Stomach (tissue), 9 donors: ENCODE data around the gene GVQW3. TPM values are rescaled to one million over a fixed set of nuclear protein-coding genes. Genes with fewer than 3 reads are reported as not detected.

Experiments
- DNase-seq, 2 donors: peaks; one replicate each; pipeline versions ENCODE4 v3.0.0 to v3.0.0-alpha.2; 2013 to 2019
- H3K27ac ChIP-seq, 5 donors: fragments of 200-600 bp in 4 of 5; sonication (generic) in 4 of 5; one replicate each; pipeline ENCODE4 v1.5.1; 2013 to 2019; ENCODE audit warnings: mild to moderate bottlenecking in 1 of 5, moderate library complexity in 1 of 5
- H3K27me3 ChIP-seq, 3 donors: fragments of 200-600 bp; sonication (generic); one replicate each; pipeline ENCODE4 v1.5.1; 2017 to 2019; ENCODE audit warnings: mixed run types in 1 of 3
- H3K36me3 ChIP-seq, 4 donors: fragments of 200-600 bp; sonication (generic); 1 replicate in 3 of 4; 2 replicates in 1 of 4; pipeline ENCODE4 v1.5.1; 2016 to 2019
- H3K4me1 ChIP-seq, 4 donors: fragments of 200-600 bp; sonication (generic); one replicate each; pipeline ENCODE4 v1.5.1; 2016 to 2019
- H3K4me3 ChIP-seq, 4 donors: fragments of 200-600 bp; sonication (generic) in 3 of 4; one replicate each; pipeline ENCODE4 v1.5.1; 2016 to 2019; ENCODE audit warnings: mild to moderate bottlenecking in 1 of 4
- H3K9me3 ChIP-seq, 4 donors: fragments of 200-600 bp; sonication (generic); one replicate each; pipeline ENCODE4 v1.5.1; 2016 to 2019
- CTCF ChIP-seq, 7 experiments: fragments of 450-650 bp in 4 of 7; fragments of 200-600 bp in 3 of 7; sonication (generic) in 3 of 7; IDR thresholded peaks; one replicate each; pipeline ENCODE4 v1.5.1; 2016 to 2019; ENCODE audit warnings: antibody characterized with exemption in 7 of 7, control low read depth in 2 of 7, mild to moderate bottlenecking in 1 of 7
- EP300 ChIP-seq: sonication (generic); formaldehyde crosslinking; IDR thresholded peaks from one replicate; pipeline ENCODE4 v1.6.1; 2017; ENCODE audit warnings: antibody characterized with exemption
- POLR2A ChIP-seq, 4 donors: fragments of 450-650 bp; IDR thresholded peaks; one replicate each; pipeline ENCODE4 v1.6.1; 2016; ENCODE audit warnings: antibody characterized with exemption in 4 of 4, control low read depth in 2 of 4, mild to moderate bottlenecking in 1 of 4, moderate library complexity in 1 of 4
- POLR2AphosphoS5 ChIP-seq, 3 donors: sonication (generic); formaldehyde crosslinking; IDR thresholded peaks; one replicate each; pipeline ENCODE4 v1.6.1; 2016; ENCODE audit warnings: antibody characterized with exemption in 3 of 3
- WGBS, 5 donors: extraction: QIAGEN DNeasy Blood & Tissue Kit in 3 of 5; methylation state at CpG; one replicate each; pipeline versions ENCODE4 v1.1.5 to v1.1.7; 2013 to 2018; 5-methylcytosine and 5-hydroxymethylcytosine counted together
- intact Hi-C: fragments of 100-400 bp; cut with DNase I; formaldehyde crosslinking; loops from one replicate; pipeline ENCODE4 v1.15.1; 2023; ENCODE audit warnings: low total_unique reads
- polyA plus RNA-seq, 3 donors: library from polyadenylated mRNA; stranded (reverse); fragments of 200-250 nt; gene quantifications; one replicate each; pipeline ENCODE4 v1.2.3, GENCODE V29; 2013
- total RNA-seq, 5 donors: library from RNA; depleted of rRNA; stranded (reverse); fragments of >200 nt; gene quantifications; one replicate each; pipeline versions ENCODE4 v1.1.0 to v1.2.3, GENCODE V29; 2014 to 2016
- donor health status: healthy with polysubstance abuse.
- donor health status: Bipolar disorder and iron deficiency.
- donor health status: healthy.

Gene GVQW3
- total and polyA plus RNA-seq, 8 donors = 0.15 to 24.1 (median 2.0) TPM; not detected in 1

GRCh38 chr11:76348348-76348747 lies 32.8 kb upstream of the GVQW3 start:
- Histone ChIP-seq H3K27me3 (no peaks in the 10 kb centered on the region), H3K9me3 (peaks cover 0 to 2% (median 0%) of the 10 kb centered on the region in 4 donors), H3K27ac (no peak overlapping the region), H3K4me1 (no peaks in the 10 kb centered on the region), H3K36me3 (peaks cover 0 to 46% (median 39%) of the 10 kb centered on the region in 4 donors), H3K4me3 (no peak overlapping the region)
- no peak for TF ChIP-seq CTCF (IDR thresholded peaks at IDR 0.05)
- no peak for TF ChIP-seq POLR2A (IDR thresholded peaks at IDR 0.05)
- TF ChIP-seq POLR2AphosphoS5 (IDR thresholded peaks at IDR 0.05) = no peak
- TF ChIP-seq EP300 = no peak
- DNase-seq = no peak
- WGBS, 5 donors = 77 to 86% (median 84%) methylated on average over 3 of the region's 3 CpGs
- intact Hi-C loops = no loop called here

- no peak for DNase-seq
- intact Hi-C loops = no loop called here
- Histone ChIP-seq H3K4me1 (no peaks in the 10 kb centered on the region), H3K36me3 (peaks cover 18 to 87% (median 80%) of the 10 kb centered on the region in 4 donors), H3K27ac (no peak overlapping the region), H3K27me3 (no peaks in the 10 kb centered on the region), H3K4me3 (no peak overlapping the region), H3K9me3 (peaks cover 0 to 16% (median 9%) of the 10 kb centered on the region in 4 donors)
- TF ChIP-seq POLR2AphosphoS5 (IDR thresholded peaks at IDR 0.05) (no peak), CTCF (IDR thresholded peaks at IDR 0.05) (no peak), EP300 (no peak), POLR2A (IDR thresholded peaks at IDR 0.05) (no peak)
- 89 to 98% (median 93%) methylated on average over 1 of the region's 1 CpG for WGBS, 5 donors
These were observed 26.0 kb upstream of the GVQW3 start for GRCh38 chr11:76355172-76355571.

- Histone ChIP-seq H3K4me1 (peaks cover 3 to 34% (median 13%) of the 10 kb centered on the region in 4 donors), H3K36me3 (peaks cover 0 to 41% (median 34%) of the 10 kb centered on the region in 4 donors), H3K4me3 (no peak overlapping the region), H3K9me3 (no peaks in the 10 kb centered on the region), H3K27me3 (no peaks in the 10 kb centered on the region), H3K27ac (no peak overlapping the region)
- TF ChIP-seq POLR2AphosphoS5 (IDR thresholded peaks at IDR 0.05) = no peak
- no peak for TF ChIP-seq POLR2A (IDR thresholded peaks at IDR 0.05)
- TF ChIP-seq EP300 = no peak
- no peak for TF ChIP-seq CTCF (IDR thresholded peaks at IDR 0.05)
- intact Hi-C loops = no loop called here
- no peak for DNase-seq
These were observed 19.7 kb upstream of the GVQW3 start for GRCh38 chr11:76361374-76361773.

GRCh38 chr11:76361776-76362175 lies 19.3 kb upstream of the GVQW3 start:
- Histone ChIP-seq H3K27me3 (no peaks in the 10 kb centered on the region), H3K27ac (no peak overlapping the region), H3K4me1 (peaks cover 3 to 38% (median 16%) of the 10 kb centered on the region in 4 donors), H3K36me3 (peaks cover 0 to 37% (median 30%) of the 10 kb centered on the region in 4 donors), H3K9me3 (no peaks in the 10 kb centered on the region), H3K4me3 (no peak overlapping the region)
- WGBS, 5 donors = 59 to 77% (median 76%) methylated on average over 2 of the region's 2 CpGs
- TF ChIP-seq CTCF (IDR thresholded peaks at IDR 0.05) = no peak
- TF ChIP-seq POLR2AphosphoS5 (IDR thresholded peaks at IDR 0.05) = no peak
- no peak for TF ChIP-seq POLR2A (IDR thresholded peaks at IDR 0.05)
- no peak for TF ChIP-seq EP300
- DNase-seq = no peak
- intact Hi-C loops = no loop called here
